ENCODE data around the gene PAPOLA.

The PAPOLA gene

GRCh38 chr14:96571311-96571710 is 69.1 kb downstream of the PAPOLA start:
- TF ChIP-seq GATA3 (IDR thresholded peaks at IDR 0.05; ENCODE audit: low read depth, low read length) (no peak), GATA2 (IDR thresholded peaks at IDR 0.05; ENCODE audit: low read depth, low read length) (no peak)

GRCh38 chr14:96573473-96574100 is 71.4 kb downstream of the PAPOLA start:
- no peak for TF ChIP-seq GATA3 (IDR thresholded peaks at IDR 0.05; ENCODE audit: low read depth, low read length)
- no peak for TF ChIP-seq GATA2 (IDR thresholded peaks at IDR 0.05; ENCODE audit: low read depth, low read length)

DNA sequence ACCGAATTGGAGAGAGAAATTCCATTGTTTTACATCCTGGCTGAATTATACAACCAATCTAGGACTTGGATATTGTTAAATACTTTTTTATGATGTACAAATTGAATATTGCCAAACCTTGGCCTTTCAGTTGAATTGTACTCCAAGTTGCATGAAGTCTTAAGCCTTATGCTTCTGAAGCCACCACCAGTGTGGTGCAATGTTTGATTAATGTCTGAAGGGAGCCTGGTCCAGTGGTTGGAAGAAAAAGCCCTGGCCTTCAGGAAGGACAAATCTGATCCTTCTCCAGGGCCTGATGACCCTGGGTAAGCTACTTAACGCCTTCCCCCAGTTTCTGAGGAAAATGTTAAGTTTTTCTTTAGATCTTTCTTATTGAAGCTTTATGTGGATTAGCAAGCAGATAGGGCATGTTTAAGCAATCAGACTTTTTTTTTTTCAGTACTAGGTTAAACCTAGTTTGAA is 72.0 kb downstream of the PAPOLA start:
- TF ChIP-seq GATA3 (IDR thresholded peaks at IDR 0.05; ENCODE audit: low read depth, low read length) (no peak), GATA2 (IDR thresholded peaks at IDR 0.05; ENCODE audit: low read depth, low read length) (no peak)

GRCh38 chr14:96574633-96575632 is 72.8 kb downstream of the PAPOLA start:
- TF ChIP-seq GATA2 (IDR thresholded peaks at IDR 0.05; ENCODE audit: low read depth, low read length) (no peak), GATA3 (IDR thresholded peaks at IDR 0.05; ENCODE audit: low read depth, low read length) (no peak)

GRCh38 chr14:96576359-96576758 is 74.2 kb downstream of the PAPOLA start:
- TF ChIP-seq GATA2 (IDR thresholded peaks at IDR 0.05; ENCODE audit: low read depth, low read length) = no peak
- no peak for TF ChIP-seq GATA3 (IDR thresholded peaks at IDR 0.05; ENCODE audit: low read depth, low read length)

DNA sequence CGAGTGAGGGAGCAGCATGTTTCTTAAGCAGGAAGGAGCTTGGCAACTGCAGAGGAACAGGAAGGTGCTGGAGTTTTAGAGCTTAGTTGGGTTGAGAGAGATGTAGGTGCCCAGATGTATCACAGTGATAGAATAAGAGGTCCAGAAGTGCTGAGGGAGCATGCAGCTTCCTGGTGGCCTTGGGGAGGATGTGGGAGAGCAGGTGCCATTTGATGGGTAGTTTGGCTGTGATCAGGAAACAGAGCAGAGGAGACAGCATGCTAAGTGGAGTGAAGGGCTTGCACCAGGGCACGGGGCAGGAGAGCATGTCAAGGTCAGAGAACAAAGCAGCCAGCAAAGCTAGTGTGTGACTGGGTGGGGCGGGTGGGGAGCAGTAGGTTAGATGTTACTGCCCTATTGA is 74.8 kb downstream of the PAPOLA start:
- TF ChIP-seq GATA3 (IDR thresholded peaks at IDR 0.05; ENCODE audit: low read depth, low read length) = no peak
- no peak for TF ChIP-seq GATA2 (IDR thresholded peaks at IDR 0.05; ENCODE audit: low read depth, low read length)

- TF ChIP-seq GATA2 (IDR thresholded peaks at IDR 0.05; ENCODE audit: low read depth, low read length) (no peak), GATA3 (IDR thresholded peaks at IDR 0.05; ENCODE audit: low read depth, low read length) (no peak)
Observed at GRCh38 chr14:96578619-96579018, 76.4 kb downstream of the PAPOLA start.

- TF ChIP-seq GATA3 (IDR thresholded peaks at IDR 0.05; ENCODE audit: low read depth, low read length) = no peak
- TF ChIP-seq GATA2 (IDR thresholded peaks at IDR 0.05; ENCODE audit: low read depth, low read length) = no peak
Observed at GRCh38 chr14:96579358-96579757, 77.2 kb downstream of the PAPOLA start.

GRCh38 chr14:96579855-96580254 is 77.7 kb downstream of the PAPOLA start:
- TF ChIP-seq GATA2 (IDR thresholded peaks at IDR 0.05; ENCODE audit: low read depth, low read length) (no peak), GATA3 (IDR thresholded peaks at IDR 0.05; ENCODE audit: low read depth, low read length) (no peak)

DNA sequence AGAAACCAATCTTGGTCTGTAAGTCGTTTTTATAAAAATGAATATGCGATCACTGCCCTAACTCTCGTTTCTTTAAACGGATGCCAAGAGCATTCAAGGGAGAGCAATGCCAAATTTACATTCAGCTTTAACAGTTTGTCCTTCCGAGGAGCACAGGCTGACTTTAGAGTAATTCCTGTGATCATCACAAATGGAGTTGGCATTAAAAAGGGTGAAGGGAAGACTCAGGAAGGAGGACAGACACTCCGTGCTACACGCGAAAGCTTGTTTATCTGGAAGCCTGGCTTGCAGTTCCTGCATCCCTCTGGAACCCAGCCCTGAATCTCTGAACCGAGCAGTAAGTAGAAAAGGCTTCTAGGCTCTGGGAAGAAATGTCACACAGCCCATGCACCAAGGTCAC is 78.4 kb downstream of the PAPOLA start:
- TF ChIP-seq GATA2 (IDR thresholded peaks at IDR 0.05; ENCODE audit: low read depth, low read length) (no peak), GATA3 (IDR thresholded peaks at IDR 0.05; ENCODE audit: low read depth, low read length) (no peak)

GRCh38 chr14:96581026-96581425 is 78.8 kb downstream of the PAPOLA start:
- no peak for TF ChIP-seq GATA2 (IDR thresholded peaks at IDR 0.05; ENCODE audit: low read depth, low read length)

DNA sequence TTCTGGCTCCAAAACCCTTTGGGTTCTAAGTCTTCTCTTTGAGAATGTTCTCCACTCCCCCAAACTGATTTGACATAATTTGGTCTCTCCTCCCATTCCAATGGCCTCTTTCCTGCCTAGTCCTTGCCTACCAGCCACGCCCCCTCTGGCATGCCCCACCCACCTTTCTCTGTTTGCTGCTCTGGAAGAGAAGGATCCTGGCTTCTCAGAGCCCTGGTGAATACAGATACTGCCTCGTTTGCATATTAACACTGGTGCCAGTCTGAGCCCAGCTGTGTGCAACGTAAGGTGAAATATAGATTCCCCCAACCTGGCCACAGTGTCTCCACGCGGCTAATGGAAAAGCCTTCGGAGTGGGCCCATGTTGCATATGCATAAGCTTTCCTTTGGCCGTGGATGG is 79.7 kb downstream of the PAPOLA start:
- TF ChIP-seq GATA2 (IDR thresholded peaks at IDR 0.05; ENCODE audit: low read depth, low read length) = no peak
- no peak for TF ChIP-seq GATA3 (IDR thresholded peaks at IDR 0.05; ENCODE audit: low read depth, low read length)

GRCh38 chr14:96582411-96582961 is 80.3 kb downstream of the PAPOLA start:
- no peak for TF ChIP-seq GATA3 (IDR thresholded peaks at IDR 0.05; ENCODE audit: low read depth, low read length)
- no peak for TF ChIP-seq GATA2 (IDR thresholded peaks at IDR 0.05; ENCODE audit: low read depth, low read length)

DNA sequence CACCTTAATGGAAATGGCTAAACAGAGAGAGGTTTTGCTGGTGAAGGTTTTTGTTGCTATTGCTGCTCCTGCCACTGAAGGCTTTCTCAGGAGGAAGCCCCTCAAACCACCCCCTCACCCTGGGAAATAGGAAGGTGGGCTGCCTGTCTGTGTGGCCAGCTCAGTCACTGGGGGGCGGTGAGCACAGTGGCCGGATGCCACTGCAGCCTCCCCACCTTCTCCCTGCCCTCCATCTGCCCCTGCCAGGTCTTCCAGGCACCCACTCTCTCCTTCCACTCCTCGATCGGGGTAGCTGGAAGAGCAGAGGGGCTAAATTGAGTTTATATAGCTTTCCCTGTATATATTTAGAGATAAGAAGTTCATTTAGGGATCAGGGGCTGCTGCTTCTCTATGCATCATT is 80.8 kb downstream of the PAPOLA start:
- no peak for TF ChIP-seq GATA3 (IDR thresholded peaks at IDR 0.05; ENCODE audit: low read depth, low read length)
- TF ChIP-seq GATA2 (IDR thresholded peaks at IDR 0.05; ENCODE audit: low read depth, low read length) = no peak
